Limb (tissue), 2 donors: Measurements from ENCODE around the gene MAPK1.
"Not testable (repeated sequence)": the region's sequence is repeated elsewhere in the genome, so short reads cannot be mapped to it uniquely, and the experiment has no call there.

ENCODE experiments used
- DNase-seq, 2 donors: peaks; one replicate each; pipeline ENCODE4 v3.0.0-alpha.2; 2016; ENCODE audit errors: extremely low spot score in 2 of 2

MAPK1 gene

DNA sequence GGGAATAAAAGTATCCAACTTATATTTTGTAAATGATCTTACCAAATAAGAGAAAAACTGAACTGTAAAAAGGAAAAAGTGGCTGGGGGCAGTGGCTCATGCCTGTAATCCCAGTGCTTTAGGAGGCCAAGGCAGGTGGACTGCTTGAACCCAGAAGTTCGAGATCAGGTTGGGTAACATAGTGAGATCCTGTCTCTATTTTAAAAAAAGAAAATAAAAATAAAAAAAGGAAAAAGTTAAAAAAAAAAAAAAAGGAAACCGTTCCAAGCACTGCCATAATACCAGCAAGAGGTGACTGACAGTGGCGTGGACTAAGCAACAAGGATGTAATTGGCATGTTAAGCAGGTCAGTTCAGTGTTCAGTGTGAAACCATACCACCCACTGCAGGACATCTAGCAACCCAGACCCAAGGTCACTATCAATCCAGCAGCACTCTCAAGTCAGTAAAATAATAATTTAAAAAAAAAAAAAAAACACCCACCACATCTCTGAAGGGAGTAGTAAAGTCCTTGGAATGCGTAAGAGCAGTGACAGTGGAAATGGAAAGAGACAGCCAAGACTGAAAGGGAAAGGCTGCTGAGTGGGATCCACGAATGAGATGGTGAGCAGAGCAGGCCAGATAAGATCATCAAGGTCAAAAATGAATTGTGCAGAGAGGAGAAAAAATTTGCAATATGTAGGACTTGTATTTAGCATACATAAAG is 43.6 kb downstream of the MAPK1 start:
- no peak for DNase-seq

DNA sequence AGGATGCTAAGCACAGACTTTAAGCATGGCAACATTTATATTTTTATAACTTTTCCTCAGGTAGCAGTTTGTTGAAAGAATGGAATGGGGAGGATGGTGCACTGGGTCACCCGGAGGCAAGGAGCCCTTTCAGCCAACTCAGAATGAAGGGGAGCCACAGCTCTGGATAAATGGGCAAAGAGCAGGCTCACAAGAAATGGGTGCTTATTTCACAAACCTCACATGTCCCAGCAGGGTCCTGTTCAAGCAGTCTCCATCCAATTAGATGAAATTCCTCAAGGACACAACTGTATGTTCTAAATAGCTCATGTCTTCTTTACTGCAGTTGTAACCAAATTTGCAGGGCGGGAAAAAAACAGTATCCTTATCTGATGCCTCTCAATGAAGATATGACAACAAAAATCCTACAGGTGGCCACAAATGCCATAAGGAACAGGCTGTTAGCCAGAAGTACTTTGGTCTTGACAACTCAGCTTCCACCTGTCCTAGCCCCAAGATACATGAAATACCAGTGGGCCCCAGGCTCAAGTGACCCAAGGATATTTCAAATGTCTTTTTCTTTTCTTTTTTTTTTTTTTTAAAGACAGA is 48.2 kb downstream of the MAPK1 start:
- DNase-seq = no peak

DNA sequence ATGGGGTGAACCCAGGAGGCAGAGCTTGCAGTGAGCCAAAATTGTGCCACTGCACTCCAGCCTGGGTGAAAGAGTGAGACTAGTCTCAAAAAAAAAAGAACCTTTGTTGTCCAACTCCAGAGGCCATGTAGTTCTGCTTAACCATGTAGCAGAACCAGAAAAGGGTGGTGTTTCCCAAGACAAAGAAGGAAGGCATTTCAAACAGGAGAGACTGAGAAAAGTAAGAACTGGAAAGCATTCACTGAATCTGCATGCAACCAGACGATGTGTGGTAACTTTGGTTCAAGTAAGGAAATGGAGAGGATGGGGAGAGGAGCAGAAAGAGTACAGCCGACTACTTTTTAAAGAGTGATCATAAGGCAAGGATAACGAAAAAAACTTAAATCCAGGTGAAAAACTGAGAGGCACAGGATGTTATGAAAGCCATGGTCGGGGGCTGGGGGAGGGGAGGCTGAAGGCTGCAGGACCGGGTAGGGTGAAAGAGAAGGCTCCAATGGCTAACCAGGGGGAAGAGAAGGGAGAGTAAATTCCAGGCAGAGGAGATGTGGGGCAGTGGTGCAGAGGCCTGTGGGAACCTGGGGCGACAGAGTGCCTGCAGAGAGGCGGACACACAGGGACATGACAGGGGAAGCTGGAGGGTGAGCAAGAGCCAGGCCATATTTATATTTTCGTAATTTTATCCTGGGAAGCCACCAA is 48.8 kb downstream of the MAPK1 start:
- no peak for DNase-seq

DNA sequence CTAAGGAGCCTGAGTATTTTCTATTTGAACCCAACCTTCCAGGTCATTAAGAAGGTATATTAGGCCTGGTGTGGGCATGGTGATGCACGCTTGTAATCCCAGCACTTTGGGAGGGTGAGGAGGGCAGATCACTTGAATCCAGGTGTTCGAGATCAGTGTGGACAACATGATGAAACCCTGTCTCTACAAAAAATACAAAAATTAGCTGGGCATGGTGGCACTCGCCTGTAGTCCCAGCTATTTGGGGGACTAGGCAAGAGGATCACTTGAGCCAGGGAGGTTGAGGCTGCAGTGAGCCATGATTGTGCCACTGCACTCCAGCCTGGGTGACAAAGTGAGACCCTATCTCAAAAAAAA is 50.0 kb downstream of the MAPK1 start:
- DNase-seq = not testable (repeated sequence)

DNA sequence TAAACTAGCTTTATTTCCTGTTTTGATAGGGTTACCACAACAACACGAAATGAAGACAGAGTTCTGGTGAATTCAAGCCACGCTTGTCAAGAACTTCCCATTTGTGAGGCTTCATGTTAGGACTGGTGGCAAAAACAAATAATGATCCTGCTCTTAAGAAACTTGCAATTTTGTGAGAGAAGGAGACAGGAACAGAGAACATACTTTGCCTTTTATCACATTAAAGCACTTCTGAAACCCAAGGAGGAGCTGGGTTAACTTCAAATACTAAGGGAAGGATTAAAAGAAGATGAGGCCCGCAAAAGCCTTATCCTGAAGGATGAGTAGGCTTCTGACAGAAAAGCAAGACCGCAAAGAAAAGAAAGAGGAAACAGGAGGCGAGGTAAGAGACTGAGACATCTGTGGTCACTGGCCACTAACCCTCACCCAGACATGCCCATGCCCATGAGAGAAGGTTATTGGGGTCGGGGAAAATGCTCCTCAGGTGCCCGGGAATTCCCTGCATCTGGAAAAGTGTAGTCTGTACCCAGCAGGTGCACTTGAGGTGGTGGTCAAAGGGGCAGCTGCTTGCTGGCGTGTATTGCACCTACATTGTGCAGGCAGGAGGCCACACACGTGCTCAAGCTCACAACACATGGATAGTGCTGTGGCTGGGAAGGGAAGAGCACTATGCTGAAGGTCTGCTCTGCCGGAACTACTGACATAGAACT is 50.5 kb downstream of the MAPK1 start:
- peak in 1 of 2 donors; percentile 75 for DNase-seq

DNA sequence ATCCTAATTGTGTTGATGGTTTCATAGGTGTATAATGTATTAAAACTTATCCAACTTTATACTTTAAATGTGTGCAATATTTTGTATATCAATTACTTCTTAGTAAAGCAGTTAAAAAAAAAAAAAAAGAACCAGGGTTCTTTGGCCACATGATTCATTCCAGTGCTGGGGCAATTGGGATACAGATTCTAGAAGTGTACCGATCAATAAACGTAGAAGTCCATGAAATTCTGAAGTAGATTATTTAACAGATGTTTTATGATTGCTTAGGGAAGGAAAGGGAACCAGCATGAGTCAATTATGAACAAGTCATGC is 51.0 kb downstream of the MAPK1 start:
- DNase-seq = no peak

DNA sequence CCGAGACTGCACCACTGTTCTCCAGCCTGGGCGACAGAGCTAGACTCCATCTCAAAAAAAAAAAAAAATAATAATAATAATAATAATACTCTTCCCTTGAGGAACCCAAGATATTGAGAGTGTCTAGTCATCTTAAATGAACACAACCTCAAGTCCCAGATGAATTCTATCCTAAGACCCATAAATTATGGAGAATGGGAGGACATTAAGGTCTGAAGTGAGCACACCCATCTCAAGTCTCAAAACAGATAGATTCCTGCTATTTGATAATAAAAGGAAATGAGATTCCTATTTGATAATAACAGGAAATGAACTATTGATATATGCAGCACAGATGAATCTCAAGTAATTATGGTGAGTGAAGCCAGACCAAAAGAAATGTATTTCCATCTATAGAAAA is 51.5 kb downstream of the MAPK1 start:
- no peak for DNase-seq

DNA sequence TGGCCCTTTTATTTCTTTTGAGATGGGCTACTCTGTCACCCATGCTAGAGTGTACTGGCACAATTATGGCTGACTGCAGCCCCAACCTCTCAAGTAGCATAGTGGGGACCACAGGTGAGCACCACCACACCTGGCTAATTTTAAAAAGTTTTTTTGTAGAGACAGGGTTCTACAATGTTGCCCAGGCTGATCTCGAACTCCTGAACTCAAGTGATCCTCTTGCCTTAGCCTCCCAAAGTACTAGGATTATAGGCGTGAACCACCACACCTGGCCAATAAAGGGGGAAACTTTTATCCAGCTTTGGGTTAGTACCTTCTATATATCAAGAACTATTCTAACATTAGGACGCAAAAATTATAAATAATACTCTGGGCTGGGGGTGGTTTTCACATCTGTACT is 52.1 kb downstream of the MAPK1 start:
- DNase-seq = no peak

DNA sequence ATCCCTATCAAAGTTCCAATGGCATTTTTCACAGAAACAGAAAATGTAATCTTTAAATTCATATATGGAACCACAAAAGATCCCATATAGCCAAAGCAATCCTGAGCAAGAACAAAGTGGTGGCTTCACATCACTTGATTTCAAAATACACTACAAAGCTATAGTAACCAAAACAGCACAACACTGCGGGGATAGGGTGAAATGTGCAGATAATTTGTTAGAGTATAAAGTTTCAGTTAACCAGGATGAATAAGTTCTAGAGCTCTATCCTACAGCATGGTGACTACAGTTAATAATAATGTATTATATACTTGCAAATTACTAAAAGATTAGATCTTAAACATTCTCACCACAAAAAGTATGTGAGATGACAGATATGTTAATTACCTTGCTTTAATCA is 55.5 kb downstream of the MAPK1 start:
- no peak for DNase-seq

DNA sequence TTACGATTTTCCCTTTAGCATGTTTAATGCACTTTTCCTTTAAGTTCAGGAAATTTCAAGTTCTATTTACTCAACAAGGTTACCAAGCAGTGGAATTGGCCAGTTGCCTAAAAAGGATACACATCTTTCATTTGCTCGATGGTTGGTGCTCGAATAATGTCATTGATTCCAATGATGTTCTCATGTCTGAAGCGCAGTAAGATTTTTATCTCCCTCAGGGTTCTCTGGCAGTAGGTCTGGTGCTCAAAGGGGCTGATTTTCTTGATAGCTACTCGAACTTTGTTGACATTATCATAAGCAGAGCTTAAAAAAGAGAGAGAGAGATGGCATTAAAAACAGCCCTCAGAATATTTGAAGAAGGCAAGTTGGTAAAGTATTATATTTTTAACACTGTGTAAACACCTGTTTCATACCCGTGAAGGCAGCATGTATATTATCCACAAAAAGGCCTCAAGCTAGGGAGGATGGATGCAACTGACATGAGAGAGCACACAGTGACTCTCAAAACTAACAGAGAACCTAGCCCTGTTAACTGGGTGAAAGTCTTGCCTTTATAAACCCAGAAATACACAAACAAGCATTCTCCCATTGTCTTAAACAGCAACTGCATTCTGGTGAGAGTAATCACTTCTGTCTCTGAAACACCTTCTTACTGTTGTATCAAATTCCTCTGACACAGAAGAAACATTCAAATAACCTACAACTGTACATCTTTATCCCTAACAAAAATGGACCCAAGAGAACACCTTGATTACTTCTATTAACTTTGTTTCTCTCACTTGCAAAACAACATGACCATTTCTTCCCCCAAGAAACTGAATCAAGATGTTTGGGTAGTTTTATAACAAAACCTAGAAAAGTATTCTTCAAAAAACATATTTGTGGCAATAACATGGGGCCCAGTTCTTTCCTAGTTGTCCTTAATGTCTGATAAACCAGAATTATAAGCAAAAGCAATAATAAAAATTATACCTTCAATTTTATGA is 59.6 kb downstream of the MAPK1 start:
- no peak for DNase-seq

DNA sequence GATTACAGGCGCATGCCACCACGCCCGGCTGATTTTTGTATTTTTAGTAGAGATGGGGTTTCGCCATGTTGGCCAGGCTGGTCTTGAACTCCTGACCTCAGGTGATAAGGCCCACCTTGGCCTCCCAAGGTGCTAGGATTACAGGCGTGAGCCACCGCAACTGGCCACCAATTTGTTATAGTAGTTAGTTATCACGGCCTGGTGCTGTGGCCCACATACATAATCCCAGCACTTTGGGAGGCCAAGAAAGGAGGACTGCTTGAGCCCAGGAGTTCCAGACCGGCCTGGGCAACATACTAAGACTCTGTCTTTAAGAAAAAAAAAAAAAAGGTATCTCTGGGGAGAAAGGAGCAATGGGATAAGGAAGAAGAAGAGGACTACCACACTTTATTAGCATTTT is 62.1 kb downstream of the MAPK1 start:
- not testable (repeated sequence) for DNase-seq

DNA sequence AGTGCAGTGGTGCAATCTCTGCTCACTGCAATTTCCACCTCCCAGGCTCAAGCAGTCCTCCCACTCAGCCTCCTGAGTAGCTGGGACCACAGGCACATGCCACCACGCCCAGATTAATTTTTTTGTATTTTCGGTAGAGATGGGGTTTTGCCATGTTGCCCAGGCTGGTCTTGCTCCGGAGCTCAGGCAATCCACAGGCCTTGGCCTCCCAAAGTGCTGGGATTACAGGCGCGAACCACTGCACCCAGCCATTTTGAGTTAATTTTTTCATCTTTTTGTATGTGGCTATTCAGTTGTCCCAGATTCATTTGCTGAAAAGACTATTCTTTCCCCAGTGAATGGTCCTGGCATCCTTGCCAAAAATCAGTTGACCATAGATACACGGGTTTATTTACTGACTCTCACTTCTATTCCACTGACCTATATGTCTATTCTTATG is 63.6 kb downstream of the MAPK1 start:
- DNase-seq = no peak

DNA sequence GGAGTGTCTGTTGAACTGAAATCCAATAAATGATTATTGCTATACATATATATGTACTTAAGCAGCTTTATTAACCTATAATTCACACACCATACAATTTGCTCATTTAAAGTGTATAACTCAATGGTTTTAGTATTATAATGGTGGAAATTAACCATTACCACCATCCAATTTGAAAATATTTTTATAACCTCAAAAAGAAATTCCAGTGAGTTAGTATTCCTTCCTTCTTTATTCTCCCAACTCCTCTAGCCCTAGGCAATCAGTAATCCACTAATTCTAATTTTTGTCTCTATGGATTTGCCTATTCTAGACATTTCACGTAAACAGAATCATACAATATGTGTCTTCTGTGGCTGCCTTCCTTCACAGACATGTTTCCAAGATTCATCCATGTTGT is 64.8 kb downstream of the MAPK1 start:
- no peak for DNase-seq

DNA sequence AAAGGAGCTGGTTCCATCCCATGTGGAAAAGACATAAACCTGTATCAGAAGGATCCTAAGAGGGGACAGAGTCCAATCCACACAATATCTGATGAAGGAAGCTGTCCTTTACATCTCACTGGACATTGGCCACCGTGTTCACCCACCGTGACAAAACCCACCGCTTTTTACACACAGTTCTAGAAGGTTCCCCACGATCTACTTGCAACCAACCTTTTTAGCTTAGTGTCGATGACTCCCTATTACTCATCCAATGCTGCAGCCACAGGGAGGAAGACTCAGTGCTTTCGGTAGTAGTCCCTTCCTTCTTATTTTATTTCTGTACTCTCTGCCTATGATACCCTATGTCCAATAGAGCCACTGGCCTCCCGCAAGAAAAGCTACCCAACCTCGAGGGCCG is 65.4 kb downstream of the MAPK1 start:
- DNase-seq = no peak

DNA sequence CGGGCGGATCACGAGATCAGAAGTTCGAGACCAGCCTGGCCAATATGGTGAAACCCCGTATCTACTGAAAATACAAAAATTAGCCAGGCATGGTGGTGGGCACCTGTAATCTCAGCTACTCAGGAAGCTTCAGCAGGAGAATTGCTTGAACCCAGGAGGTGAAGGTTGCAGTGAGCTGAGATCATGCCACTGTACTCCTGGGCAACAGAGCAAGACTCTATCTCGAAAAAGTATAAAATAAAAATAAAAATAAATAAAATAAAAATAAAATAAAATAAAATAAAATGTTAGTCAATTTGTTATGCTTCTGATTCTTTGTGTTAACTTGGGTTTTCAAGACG is 66.2 kb downstream of the MAPK1 start:
- DNase-seq = not testable (repeated sequence)

DNA sequence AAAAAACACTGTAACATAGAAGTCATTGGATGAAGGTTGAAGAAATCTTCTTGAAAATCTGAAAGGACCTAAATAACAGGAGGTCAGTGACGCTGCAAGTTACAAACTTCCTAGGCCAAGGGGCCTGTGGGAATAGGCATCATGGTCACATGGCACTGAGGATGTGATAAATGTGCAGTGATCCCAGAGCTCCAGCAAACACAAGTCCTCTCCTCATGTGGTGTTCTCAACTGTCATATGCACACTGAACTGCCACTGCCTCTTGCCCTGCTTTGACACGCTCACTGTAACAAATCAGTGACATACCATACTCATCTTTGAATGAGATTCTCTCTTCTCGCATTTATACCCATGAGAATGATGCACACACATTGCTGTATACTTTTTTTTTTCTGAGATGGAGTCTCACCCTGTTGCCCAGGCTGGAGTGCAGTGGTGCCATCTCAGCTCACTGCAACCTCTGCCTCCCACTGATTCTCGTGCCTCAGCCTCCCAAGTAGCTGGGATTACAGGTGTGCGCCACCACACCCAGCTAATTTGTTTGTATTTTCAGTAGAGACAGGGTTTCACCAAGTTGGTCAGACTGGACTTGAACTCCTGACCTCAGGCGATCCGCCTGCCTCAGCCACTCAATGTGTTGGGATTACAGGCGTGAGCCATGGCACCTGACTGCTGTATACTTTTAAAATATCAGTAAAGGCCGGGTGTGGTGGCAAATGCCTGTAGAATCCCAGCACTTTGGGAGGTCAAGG is 66.7 kb downstream of the MAPK1 start:
- DNase-seq = no peak

DNA sequence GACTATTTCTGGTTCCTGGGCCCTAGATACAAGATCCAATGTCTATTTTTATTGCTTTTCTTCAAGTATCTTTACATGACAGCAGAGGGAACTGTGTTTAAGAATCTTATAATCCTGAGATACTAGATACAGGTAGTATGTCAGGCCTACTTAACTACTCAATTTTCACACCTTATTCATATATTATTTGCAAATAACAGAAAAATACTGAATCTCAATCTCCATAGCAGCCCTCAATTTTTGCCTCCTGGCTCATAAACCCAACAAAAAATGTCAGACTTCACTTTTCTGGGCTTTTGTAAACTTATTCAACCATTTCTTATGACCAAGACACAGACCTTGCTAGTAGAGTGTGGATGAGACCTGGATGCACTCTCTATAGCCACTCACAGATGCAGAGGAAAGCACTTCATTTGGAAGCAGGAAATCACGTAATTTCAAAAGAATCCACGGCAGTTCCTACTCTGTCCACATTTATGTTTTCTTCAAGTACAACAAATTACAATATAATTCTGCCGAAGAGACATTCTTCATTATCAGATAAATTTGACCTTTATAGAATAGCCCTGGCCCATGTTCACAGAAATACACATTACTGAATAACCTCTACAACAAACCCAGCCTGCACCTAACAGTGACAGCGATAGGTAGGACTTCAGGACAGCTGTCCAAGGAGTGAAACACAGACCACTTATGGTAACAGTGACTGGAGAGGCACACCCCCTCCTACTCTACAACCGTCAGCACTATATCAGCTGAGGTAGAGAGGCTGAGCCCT is 69.8 kb downstream of the MAPK1 start:
- DNase-seq = no peak

DNA sequence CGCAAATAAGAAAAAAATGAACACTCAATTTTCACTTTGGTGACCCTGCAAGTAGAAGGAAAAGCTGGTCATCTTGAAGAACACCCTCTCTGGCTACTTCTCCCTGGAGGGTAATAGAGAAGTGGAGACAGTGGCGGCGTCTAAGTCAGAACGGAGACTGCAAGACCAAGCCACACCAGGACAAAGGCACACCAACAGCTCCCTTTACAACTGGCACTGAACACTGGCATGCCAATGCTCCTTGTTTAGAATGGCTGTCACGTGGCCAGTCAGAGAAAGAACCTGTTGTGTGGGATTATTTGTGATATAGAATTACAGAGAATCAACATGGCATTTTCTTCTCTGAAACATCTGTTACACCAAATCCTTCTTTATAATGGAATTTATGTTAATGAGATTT is 70.6 kb downstream of the MAPK1 start:
- DNase-seq = peak in 1 of 2 donors; percentile 38

DNA sequence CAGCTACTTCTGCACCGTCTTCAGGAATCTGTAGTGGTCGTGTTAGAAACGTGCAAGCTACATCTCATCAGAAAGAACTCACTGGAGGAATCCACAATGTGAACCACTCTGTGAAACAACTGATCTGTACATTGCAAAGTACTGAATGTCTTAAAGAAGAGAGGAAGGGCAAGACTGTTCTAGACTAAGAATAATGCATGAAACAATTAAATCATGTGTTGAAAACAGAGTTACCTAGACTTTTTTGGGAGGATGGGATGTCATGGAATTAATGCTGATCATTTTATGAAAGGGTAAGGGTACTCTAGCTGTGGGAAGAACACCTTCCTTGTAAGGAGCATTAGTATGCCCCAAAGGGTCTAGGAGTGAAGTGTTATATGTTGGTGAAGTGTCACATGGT is 71.2 kb downstream of the MAPK1 start:
- DNase-seq = no peak

DNA sequence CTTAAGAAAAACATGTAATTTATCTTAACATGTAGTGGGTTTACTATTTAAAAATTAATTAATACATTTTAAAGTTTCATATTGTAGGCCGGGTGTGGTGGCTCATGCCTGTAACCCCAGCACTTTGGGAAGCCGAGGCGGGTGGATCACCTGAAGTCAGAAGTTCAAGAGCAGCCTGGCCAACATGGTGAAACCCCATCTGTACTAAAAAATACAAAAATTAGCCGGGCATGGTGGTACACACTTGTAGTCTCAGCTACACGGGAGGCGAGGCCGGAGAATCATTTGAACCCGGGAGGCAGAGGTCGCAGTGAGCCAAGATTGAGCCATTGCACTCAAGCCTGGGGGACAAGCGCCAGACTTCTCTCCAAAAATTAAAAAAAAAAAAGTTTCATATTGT is 73.7 kb downstream of the MAPK1 start:
- not testable (repeated sequence) for DNase-seq
